HG03097 (cell line): ENCODE data around the gene FNDC3B.

Experiments
- ATAC-seq: cut with Tn5 transposase; IDR thresholded peaks from one replicate; pipeline ENCODE4 v1.9.1; 2021; ENCODE audit not compliant: unreplicated experiment, low FRiP score

FNDC3B gene

DNA sequence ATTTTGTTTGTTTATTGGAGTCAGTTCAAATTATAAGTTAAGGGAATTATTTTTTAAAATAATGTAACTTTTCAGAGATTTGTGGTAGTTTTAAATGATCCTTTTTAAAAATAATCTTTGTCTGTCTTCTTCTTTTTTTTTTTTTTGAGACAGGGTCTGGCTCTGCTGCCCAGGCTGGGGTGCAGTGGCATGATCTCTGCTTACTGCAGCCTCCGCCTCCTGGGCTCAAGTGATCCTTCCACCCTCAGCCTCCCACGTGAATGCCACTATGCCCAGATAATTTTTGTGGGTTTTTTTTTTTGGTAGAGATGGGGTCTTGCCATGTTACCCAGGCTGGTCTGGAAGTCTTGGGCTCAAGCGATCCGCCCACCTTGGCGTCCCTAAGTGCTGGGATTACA lies 12.6 kb downstream of the FNDC3B start:
- no peak for ATAC-seq

DNA sequence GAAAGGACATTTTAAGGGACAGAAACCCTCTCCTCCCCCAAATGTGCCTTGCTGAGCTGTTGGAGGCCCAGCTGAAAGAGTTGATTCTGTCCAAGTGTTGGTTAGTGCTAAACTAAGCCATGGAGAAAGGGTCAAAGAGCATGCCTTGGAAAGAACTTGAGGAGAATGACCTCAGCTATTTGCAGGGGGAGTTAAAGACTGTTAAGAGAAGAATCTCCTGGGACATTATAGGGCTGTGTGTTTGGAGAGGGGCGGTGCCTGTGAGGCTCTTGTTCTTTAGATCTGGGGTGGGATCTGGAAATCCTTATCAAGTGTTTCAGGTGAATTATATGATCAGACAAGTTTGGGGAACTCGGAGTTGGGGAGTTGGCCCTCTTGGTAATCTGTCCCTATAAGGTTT lies 13.0 kb downstream of the FNDC3B start:
- ATAC-seq = no peak

DNA sequence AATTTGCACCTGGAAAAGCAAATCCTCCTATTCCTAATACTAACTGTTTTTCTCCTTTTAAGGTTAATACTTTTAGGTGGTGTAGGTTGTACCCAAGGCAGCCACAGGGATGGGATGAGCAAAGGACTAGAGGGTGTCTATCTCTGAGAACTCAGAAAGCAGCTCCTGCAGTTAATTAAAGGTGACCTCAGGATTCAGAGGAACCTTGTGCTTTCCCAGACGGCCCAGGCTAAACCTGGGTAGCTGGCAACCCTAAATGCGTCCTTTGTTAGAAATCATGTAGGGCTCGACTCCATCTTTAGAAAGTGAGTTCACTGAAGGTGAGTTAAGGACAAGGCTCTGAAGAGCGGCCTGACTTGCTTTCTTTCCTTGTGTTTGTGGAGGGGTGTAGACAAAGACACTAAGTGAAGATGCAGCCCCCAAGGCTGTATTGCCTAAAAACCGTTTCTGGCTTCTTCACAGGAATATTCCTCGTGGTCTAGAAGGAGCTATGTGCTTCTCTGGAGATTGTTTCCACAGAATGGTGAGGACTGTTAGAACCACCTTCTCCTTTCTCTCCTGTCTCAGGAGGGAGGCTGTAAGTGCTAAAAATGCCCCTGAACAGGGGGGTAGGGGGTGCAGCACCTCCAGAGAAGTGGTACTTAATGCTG lies 14.9 kb downstream of the FNDC3B start:
- no peak for ATAC-seq

DNA sequence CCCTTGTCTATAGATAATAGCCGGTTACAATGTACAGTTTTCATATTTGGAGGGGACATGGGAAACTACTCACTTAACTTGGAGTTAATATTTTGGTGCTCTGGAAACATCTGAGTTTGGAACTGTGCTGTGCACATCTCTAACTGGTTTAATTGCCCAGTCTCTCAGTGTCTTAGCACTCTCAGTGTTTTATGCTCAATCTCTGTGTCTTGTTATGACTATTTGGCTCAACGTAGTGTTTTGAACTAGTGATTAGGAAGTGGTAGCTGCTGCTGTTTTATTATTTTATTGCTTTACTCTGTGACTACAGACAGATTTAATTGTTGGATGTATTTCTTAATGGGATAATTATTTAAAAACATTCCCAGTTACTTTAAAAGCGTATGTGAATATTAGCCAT lies 17.0 kb downstream of the FNDC3B start:
- ATAC-seq = no peak

DNA sequence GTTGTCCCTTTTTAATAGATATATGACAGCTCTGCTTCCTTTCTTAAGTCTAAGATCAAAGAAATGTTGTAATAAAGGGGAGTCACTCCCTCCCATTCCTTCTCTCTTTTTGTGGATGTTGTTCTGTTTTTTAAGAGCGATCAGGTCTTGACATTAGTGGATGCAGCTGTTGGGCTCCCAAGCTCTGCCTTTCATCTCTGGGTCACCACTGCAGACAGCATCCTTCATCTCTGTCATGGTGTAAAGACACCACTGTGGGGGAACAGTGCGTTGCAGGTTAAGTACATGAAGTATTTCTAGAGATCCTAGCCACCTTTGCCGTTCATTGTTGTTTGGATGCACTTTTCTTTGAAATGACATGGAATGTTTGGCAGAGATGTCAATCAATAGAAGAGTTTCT lies 17.7 kb downstream of the FNDC3B start:
- no peak for ATAC-seq

DNA sequence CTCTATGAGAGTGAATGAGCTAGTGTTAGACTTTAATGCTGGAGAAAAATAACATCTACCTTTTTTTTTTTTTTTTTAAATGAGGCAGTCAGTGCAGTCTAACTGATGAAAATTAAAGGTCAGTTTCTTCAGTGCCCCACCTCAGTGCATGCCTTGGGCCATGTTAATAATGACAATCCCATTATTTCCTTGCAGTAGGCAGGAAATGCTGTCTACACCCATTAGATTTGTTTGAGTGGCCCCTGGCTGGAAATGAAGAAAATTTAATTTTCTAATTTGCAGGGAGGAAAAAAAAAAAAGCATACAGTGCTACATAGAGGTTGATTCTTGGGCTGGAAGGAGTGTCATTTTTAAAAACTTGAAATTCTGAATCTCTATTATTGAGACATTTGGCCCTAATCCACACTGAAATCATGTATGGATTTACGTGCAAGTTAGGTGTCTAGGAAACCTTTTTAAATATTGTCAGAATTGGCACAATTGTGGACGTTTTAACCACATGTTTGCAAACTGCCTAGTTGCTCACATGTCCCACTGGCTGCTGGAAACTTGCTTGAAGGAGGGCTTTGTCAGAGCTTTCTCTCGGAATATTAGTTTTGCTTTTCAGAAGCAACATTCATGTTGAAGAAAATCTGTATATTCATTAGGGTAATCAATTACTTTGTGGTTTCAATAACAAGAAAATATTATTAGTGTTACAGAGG lies 18.4 kb downstream of the FNDC3B start:
- ATAC-seq = no peak

DNA sequence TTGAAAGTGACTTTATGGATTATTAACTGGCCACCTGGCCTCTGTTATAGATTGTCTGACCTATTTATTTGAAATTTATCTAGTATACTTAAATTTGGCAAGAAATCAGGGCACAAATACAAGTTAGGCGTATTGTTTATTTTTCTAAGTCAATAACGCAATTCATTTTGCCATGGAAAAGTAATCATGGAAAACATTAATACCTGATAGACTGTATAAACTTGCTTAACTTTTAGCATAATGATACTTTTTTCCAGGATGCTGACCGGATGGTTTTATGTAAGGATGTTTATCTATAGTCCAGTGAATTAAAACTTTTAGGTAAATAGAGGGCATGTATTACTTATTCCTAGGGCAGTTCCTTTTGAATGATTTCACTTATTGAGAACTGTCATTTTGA lies 20.2 kb downstream of the FNDC3B start:
- no peak for ATAC-seq

DNA sequence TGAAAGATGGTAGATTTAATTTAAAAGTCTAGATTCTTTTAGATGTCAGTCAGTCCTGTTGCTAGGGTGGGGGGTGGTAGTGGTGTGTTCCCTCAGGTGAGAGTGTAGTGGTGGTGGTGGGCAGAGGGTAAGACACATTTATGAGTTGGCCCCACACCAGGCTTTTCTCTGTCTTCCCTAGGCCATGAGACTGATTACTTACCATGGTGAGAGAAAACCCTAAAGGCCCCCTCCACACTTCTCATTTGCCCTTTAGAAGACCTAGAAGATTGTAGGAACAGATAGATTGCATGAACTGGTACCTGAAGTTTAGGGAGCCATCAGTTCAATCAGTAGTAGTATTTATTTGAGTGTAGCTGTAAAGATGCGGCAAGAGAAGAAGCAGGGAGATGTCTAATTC lies 20.9 kb downstream of the FNDC3B start:
- ATAC-seq = no peak

DNA sequence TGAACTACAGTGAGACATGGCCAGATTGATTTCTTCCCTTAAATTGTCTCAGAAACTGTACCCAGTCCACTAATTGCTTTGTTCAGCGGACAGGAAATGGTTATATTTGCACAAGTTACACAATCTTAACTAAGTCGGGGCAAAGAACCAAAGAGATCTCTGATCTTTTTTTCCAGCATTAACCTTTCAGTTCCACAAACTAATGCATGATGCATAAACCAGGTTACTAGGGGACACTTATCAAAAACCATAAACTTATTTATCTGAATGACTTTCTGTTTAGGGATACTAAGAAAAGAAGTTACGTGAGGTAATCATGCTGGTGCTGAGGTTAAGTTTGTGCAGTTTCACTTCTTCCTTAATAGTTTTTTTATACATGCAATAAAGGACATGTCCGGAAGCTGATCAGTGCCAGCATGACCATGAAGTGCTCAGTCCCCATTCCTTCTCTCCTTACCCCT lies 22.4 kb downstream of the FNDC3B start:
- ATAC-seq = peak; percentile 70

DNA sequence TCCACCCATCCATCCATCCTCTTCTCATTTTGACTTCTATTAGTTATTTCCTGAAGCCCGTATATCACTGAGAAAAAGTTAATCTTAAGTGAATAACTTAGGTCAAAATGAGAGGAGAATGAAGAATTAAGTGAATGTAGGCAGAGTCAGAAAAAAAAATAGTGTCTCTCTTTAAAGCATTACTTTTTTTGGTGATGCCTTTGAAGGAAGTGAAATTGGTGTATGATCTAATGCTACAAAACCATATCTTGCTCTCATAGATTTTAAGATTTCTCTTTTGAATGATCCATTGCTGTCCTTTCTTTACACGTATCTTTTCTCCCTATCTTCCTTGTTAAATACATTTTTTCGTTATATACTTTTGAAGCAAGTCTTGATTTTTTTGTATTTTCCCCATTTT lies 23.4 kb downstream of the FNDC3B start:
- no peak for ATAC-seq

DNA sequence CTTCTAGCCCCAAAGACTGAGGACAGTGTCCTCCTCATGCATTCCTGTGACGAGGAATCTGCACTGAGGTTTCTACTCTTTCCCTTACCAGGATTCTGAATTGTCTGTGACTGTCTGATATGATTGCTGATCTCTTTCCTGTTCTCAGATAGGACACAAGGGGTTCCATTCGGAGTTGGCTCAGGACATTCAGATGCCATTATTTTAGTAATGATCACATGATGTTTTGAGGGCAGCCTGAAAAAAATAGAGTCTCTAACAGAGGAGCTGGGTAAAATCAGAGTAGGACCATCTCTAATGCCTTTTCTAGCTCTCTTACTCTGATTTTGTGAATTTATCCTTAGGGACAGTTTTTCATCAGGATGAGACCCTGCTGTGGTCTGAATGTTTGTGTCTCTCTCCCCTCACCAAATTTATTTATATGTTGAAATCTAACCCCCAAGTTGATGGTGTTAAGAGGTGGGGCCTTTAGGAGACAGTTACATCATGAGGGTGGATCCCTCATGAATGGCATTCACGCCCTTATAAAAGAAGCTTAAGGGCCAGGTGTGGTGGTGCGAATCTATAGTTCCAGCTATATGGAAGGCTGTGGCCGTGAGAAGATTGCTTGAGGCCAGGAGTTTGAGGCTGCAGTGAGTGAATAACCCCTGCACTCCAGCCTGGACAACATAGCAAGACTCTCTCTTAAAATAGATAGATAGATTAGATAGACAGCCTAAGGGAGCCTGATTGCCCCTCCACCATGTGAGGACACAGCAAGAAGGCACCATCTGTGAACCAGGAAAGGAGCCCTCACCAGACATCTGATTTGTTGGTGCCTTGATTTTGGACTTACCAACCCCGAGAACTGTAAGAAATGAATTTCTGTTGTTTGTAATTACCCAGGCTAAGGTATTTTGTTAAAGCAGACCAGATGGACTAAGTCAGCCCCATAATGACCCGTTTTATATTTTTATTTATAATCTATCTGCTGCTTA lies 24.4 kb downstream of the FNDC3B start:
- ATAC-seq = no peak

DNA sequence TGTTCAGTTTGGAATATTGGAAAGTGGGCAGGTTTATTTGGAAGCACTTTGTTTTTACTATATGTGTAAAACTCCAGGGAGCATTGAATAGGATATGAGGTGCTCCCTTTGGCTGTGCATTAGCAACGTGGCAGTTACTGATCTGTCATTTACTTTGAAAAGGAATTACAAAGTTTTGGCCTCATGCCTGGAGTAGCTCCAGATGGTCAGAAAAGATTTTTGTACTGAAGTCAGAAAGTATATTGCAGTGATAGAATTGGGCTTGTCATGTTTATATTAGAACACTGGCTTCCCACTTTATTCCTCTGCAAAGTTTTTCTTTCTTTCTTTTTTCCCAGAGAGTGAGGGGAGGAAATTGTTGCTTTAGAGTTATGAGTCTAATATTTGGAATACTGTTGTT lies 26.1 kb downstream of the FNDC3B start:
- no peak for ATAC-seq

DNA sequence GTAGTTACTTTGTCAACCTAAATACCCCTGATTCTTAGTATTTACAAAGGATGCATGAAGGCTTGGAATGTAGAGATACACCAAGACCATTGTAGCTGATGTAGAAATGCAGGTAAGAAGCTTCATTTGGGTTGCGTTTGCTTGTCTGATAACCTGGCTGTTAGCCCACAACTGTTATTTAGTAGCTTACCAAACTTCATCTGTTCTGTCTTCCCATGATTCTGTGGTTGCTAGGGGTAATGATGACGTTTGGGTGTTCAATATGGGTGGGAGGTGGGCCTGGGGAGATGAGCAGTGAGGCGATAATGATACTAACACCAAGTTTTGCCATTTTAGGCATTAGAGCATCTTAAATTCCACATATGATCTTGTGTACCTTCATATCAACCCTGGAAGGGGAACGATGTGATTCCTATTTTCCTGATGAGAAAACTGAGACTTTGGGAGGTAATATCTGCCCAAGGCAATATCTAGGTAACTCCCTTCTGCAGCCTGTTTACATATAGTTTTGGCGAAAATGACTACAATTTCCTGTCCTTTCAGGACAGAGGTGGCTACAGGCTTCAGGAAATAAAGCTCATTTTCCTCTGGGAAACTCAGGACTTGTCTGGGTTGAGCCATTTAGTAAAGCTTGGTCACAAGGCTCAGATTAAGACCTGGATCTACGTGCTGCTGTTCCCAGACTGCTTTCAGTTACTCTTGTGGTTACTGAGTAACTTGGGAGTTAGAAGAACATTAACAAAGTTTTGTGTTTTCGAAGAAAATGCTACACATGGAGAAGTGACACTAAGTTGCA lies 26.8 kb downstream of the FNDC3B start:
- ATAC-seq = no peak

DNA sequence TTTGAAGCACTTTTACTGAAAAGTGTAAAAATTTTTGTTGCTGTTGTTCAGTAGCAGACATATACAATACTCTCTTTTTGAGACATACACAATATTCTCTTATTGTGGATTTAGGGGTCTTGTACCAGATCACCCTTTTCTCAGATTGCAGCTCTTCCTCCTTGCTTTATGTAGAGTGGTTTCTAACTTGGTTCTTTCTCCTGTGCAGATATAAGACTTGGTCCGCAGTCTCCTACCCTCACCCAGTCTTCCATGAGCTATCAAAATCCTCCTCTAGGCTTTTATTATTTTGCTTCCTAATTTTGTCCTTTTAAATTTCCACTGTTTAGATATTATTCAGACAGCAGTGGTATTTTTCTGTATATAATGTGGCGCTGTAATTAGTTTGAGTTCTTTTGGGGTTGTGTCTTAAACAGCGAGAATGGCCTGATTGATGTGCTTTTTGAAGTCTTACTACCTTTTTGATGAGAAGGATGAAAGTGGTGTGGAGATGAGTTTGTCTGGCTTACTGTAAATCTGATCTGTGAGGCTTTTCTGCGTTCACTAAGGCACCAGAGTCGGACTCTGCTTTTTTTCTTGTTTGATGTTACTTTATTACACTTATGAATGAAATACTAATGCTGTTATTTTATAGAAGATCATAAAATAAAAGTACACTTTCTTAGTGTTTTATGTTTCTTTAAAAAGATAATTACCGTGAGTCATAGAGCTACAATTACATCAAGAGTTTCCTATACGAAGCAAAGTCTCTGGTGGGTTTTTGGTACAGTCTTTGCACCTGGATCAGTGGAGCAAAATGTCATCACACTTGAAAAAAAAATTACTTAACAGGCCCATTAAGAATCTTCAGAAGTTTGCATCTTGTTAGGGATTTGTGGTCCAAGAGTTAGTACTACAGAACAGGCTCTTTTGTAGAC lies 27.8 kb downstream of the FNDC3B start:
- ATAC-seq = no peak

DNA sequence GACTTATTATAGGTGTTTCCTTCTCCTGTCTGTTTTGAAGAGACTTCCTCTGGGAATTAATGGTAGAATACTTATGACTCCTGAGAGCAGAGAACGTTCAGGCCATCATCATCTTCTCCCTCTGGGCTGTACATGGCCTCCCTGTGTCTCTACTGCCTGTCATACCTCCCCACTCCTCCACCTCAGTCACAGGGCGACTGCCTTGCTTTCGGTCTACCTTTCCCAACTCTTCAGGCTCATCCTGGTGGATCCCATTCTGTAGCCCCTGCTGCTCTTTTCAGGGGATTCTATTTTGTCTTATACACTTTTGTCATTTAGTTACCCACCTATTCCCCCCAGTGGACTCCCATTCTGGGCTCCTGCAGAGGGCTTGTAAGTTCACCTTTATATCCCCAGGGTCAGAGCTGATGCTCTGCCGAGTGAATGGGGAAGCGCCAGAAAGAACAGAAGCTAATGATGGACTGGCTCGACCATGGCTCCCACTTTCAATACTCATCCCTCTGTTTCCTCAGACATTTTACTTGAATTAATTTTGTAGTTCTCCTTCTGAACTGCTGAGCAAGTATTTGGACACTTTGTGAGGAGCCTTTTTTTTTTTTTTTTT lies 28.6 kb downstream of the FNDC3B start:
- ATAC-seq = no peak

DNA sequence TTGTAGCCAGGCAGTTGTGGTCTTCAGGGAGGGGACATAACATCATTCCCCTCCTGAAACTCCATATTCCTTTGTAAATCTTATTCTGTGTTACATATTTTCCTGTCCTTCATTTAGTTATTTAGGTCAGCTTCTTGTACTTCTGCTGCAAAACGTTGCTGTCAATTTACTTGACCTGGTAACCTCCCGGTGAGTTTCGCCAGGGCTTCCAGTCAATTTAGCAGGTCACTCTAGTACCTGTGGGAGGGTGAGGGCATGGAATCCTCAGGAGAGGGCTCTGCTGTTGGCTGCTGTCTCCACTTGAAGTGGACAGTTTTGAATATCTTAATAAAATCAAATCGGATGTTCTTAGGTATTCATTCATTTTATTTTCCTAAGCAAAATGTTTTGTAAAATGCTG lies 29.6 kb downstream of the FNDC3B start:
- no peak for ATAC-seq

DNA sequence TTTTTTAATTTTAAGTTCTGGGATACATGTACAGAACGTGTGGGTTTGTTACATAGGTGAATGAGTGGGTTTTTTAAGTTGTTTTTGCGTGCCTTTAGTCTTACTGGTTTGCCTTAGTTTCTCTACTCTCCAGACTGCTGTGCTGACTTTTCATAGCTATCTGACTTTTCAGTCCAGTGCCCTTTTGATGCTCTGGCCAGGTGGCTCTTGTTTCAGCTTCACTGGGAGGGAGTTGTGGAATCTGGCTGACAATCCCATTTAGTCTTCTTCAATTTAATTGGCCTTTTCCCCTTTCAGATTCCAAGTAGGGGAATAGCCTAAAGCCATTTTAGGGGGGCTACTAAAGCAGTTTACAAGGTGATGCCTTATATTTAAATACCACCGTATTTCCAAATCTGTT lies 30.1 kb downstream of the FNDC3B start:
- ATAC-seq = no peak

DNA sequence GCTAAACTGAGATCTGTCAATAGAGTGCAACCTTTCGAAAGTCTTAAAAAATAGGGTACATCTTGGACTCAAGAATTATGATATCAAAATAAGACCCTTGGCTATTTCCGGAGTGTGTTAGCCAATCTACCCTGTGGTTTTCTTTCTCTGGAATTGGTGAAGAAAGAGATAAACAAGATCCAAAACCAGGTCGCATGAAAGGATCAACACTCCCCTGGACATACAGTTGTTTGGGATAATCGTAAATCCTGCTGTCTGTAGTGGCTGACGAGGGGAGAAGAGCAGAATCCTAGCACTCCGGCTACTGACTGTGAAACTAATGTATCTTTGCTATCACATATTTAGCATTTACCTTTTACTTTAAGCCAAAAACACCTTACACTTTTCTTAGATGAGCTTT lies 30.9 kb downstream of the FNDC3B start:
- ATAC-seq = no peak

DNA sequence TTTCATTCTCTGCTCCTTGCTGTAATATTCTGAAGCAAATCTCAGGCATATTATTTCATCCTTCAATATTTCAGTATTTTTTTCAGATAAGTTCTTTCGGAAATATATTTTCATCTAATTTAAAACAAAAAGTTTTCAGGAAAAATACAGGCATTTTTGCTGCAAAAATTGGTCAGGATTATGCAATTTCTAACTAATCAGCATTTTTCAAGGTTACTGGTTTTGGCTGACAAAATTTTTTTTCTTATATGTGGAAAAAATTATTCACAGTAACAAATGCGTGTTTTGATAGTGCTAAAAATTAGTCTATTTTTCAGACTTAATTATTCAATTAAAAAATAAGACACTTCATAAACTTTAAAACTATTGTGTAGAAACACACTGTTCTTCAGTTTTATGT lies 31.4 kb downstream of the FNDC3B start:
- ATAC-seq = no peak
